ENCODE results near the gene BTNL2.
"Not testable (repeated sequence)": the region's sequence is repeated elsewhere in the genome, so short reads cannot be mapped to it uniquely, and the experiment has no call there.

- not testable (repeated sequence) for TF ChIP-seq CTCF (IDR thresholded peaks at IDR 0.05); REST (IDR thresholded peaks at IDR 0.05); HOXA7 (CRISPR knock-in tag; IDR thresholded peaks at IDR 0.05); HDAC2 (IDR thresholded peaks at IDR 0.05); RFX5 (IDR thresholded peaks at IDR 0.05); HES2 (IDR thresholded peaks at IDR 0.05); MAX (IDR thresholded peaks at IDR 0.05); EP300 (IDR thresholded peaks at IDR 0.05); POLR2A (IDR thresholded peaks at IDR 0.05; ENCODE audit: low read length); SREBF2 (IDR thresholded peaks at IDR 0.05); PBX3 (IDR thresholded peaks at IDR 0.05); HEYL (CRISPR knock-in tag; IDR thresholded peaks at IDR 0.05); SMC3 (IDR thresholded peaks at IDR 0.05); FOSL2 (IDR thresholded peaks at IDR 0.05); FOSL2 (CRISPR knock-in tag; IDR thresholded peaks at IDR 0.05)
Observed at GRCh38 chr6:32433950-32434349, 27.0 kb upstream of the BTNL2 start.

Data from A549 (cell line).